Skin epidermis (tissue), 12 donors: ENCODE results near the gene KIF5B.
"Not testable (repeated sequence)": the region's sequence is repeated elsewhere in the genome, so short reads cannot be mapped to it uniquely, and the experiment has no call there.

Experiments used
- H3K27ac ChIP-seq, 21 experiments: fragments of 200-600 bp; sonication (generic) in 11 of 21; one replicate each; pipeline ENCODE4 v1.5.0; 2020; ENCODE audit warnings: mild to moderate bottlenecking in 3 of 21, inconsistent platforms in 2 of 21, moderate library complexity in 2 of 21
- H3K4me3 ChIP-seq, 7 experiments: fragments of 200-600 bp; sonication (generic) in 2 of 7; one replicate each; pipeline ENCODE4 v1.5.0; 2020; ENCODE audit warnings: inconsistent platforms in 2 of 7, mild to moderate bottlenecking in 2 of 7, moderate library complexity in 1 of 7

Gene KIF5B

GRCh38 chr10:32031424-32031823 is 24.8 kb downstream of the KIF5B start:
- Histone ChIP-seq H3K4me3 (no peak overlapping the region), H3K27ac (no peak overlapping the region)

- H3K4me3 ChIP-seq: no peak overlapping the region
- no peak overlapping the region for H3K27ac ChIP-seq
These were observed 27.5 kb downstream of the KIF5B start for GRCh38 chr10:32028710-32029109.

GRCh38 chr10:32023264-32023663 is 33.0 kb downstream of the KIF5B start:
- H3K27ac ChIP-seq: no peak overlapping the region
- H3K4me3 ChIP-seq: no peak overlapping the region

GRCh38 chr10:32017044-32017443 is 39.2 kb downstream of the KIF5B start:
- Histone ChIP-seq H3K4me3 (no peak overlapping the region), H3K27ac (no peak overlapping the region)

- no peak overlapping the region for H3K4me3 ChIP-seq
- H3K27ac ChIP-seq: no peak overlapping the region
These were observed 40.8 kb downstream of the KIF5B start for GRCh38 chr10:32015386-32015785.

- Histone ChIP-seq H3K27ac (no peak overlapping the region), H3K4me3 (no peak overlapping the region)
These were observed 49.2 kb downstream of the KIF5B start for GRCh38 chr10:32007026-32007425.

- H3K4me3 ChIP-seq: no peak overlapping the region
- no peak overlapping the region for H3K27ac ChIP-seq
These were observed 51.2 kb downstream of the KIF5B start for GRCh38 chr10:32005050-32005449.

DNA sequence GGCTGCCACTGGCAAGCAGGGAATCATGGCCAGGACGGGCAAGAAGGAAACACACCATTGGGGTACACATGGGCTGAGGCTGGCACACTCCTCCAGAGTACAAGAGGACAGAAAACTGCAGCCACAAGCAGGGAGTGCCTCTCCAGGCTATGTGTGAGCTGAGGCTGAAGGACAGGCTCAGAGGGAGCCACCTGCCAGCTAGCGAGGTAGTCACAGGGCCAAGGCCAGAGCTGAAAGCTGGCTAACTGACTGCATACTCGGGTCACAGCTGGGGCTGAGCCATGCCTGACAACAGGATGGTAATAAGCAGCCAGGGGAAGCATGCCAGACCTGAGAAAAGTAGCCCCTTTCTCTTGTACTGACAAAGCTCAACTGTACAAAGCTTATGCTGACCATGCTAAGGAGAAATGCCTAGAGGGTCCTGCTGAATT is 52.0 kb downstream of the KIF5B start:
- H3K4me3 ChIP-seq: no peak overlapping the region
- H3K27ac ChIP-seq: no peak overlapping the region

DNA sequence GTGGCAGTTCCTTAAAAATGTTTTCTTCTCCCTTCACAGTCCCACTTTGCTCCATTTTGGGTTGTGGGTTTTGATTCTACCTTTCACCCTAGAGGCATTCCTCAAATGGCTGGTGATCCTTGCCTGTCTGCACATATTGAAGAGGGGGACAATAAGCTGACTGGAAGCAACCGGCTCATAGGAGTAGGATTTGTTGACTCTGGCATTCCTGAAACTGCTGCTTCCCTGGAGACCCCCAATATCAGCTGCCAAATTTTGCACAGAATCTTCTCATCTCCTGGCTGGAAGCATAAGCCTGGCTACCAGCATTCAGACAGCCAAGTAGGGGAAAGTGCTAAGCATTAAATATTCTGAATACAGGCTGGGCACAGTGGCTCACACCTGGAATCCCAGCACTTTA is 53.7 kb downstream of the KIF5B start:
- H3K4me3 ChIP-seq: no peak overlapping the region
- no peak overlapping the region for H3K27ac ChIP-seq

DNA sequence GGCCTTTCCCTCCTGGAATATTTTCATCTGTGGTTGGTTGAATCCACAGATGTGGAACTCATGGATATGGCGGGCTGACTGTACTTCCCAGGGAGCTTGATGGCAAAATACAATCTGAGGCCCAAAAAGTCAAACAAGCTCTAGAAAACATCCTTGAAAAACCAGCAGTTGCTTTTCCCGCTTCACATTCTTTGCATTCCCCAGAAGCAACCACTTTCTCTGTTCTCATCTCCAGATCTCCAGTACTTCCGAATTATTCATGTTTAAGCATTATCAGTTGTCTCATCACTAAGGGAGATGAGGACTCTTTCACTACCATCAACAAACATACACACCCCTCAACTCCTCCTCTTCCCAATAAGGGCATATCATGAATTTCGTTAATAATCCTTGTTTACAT is 55.3 kb downstream of the KIF5B start:
- Histone ChIP-seq H3K27ac (no peak overlapping the region), H3K4me3 (no peak overlapping the region)

GRCh38 chr10:31999836-32000235 is 56.4 kb downstream of the KIF5B start:
- H3K27ac ChIP-seq: no peak overlapping the region
- H3K4me3 ChIP-seq: no peak overlapping the region

DNA sequence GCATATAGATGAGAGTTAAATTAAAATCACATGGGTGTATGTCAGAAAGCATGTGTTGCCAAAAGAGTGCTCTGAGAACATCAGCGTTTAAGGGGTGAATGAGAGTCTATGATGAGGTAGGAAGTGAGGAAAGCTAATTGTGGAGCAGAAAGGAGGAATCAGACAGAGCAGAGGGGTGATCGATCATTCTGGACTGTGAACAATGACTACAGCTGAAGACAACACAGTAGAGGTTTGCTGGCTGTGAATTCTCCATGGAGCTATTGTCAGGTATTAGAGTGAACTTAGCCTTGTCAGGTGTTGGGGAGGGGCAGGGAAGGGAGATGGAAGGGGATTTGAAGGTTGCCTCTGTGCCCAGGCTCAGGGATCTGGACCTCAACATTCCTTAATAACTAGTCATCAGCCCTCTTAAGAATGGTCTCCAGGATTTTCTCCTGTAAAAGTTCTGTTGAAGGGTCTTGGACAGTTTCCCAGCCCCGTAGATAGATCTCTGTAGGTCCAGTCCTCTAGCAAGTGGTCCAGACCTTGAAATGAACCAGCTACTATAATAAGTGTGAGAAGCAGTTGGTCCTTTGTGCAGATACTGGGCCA is 57.1 kb downstream of the KIF5B start:
- Histone ChIP-seq H3K4me3 (no peak overlapping the region), H3K27ac (no peak overlapping the region)

- Histone ChIP-seq H3K4me3 (no peak overlapping the region), H3K27ac (no peak overlapping the region)
These were observed 61.3 kb downstream of the KIF5B start for GRCh38 chr10:31994926-31995325.

- no peak overlapping the region for H3K4me3 ChIP-seq
- no peak overlapping the region for H3K27ac ChIP-seq
These were observed 65.3 kb downstream of the KIF5B start for GRCh38 chr10:31990937-31991336.

DNA sequence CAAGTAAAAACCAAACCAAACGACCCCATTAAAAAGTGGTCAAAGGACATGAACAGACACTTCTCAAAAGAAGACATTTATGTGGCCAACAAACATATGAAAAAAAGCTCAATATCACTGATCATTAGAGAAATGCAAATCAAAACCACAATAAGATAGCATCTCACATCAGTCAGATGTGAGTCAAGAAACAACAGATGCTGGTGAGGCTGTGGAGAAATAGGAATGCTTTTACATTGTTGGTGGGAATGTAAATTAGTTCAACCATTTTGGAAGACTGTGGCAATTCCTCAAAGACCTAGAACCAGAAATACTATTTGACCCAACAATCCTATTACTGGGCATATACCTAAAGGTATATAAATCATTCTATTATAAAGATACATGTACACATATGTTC is 68.4 kb downstream of the KIF5B start:
- H3K4me3 ChIP-seq, H3K27ac ChIP-seq: not testable (repeated sequence)

GRCh38 chr10:31982111-31982510 is 74.1 kb downstream of the KIF5B start:
- no peak overlapping the region for H3K27ac ChIP-seq

GRCh38 chr10:31980471-31980870 is 75.8 kb downstream of the KIF5B start:
- no peak overlapping the region for H3K27ac ChIP-seq

More at GRCh38 chr10:31982111-31982510, 74.1 kb downstream of the KIF5B start:
- H3K4me3 ChIP-seq: no peak overlapping the region

GRCh38 chr10:31979071-31979470 is 77.2 kb downstream of the KIF5B start:
- not testable (repeated sequence) for H3K27ac ChIP-seq, H3K4me3 ChIP-seq

More at GRCh38 chr10:31980471-31980870, 75.8 kb downstream of the KIF5B start:
- no peak overlapping the region for H3K4me3 ChIP-seq

DNA sequence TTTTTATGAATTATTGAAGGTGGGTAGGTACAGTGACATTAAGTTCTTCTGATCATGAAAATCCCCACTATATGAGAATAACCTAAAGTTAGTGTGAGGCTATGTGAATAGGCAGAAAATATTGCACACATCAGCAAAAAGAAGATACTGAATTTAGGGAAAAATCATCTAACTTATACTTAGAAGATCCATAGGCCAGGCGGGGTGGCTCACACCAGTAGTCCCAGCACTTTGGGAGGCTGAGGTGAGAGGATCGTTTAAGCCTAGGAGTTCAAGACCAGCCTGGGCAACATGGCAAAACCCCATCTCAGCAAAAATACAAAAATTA is 78.1 kb downstream of the KIF5B start:
- H3K27ac ChIP-seq: no peak overlapping the region
- no peak overlapping the region for H3K4me3 ChIP-seq

DNA sequence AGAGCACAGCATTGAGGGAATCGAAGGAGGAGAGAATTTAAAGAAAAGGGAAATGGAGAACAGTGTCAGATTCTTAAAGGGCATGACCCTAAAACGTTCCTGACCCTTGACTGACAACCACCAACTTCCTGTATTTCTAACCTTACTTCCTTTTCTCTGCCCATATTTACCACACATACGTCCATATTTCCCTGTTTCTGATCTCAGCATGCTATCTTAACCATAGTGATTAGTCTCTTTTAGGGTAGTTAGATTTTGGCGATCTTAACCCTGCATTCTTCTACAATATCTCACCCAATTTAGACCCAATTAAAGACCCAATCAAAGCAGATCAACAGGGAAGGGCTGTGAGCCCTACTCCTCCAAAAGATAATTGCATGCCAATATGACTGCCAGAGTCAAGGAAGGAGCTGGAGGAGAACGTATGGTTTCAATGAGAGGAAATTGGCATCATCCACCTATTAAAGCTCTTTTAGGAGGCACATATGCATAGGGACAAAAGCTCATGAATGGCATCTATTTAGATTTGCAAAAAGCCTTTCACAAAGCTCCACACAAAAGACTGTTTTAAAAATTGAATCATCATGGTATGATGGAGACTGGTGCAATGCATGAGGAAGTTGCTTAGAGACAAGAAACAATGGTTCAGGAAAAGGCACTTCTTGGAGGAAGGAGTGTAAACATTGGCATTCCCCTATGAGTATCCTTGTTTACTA is 78.6 kb downstream of the KIF5B start:
- H3K27ac ChIP-seq: no peak overlapping the region
- no peak overlapping the region for H3K4me3 ChIP-seq

- H3K27ac ChIP-seq: no peak overlapping the region
These were observed 81.0 kb downstream of the KIF5B start for GRCh38 chr10:31975157-31975765.

More at GRCh38 chr10:31975157-31975765, 81.0 kb downstream of the KIF5B start:
- no peak overlapping the region for H3K4me3 ChIP-seq
